ENCODE data around the gene FBXL22.

Gene FBXL22

GRCh38 chr15:63601704-63602185 is 4.6 kb downstream of the FBXL22 start:
- H3K4me3 ChIP-seq (ENCODE audit: control insufficient read depth, low read depth, low read length), result peak overlapping the region; percentile 53
- DNase-seq (ENCODE audit: low read depth), result no peak
- no peak for TF ChIP-seq CTCF (IDR thresholded peaks at IDR 0.05; ENCODE audit: control insufficient read depth, insufficient read depth, low read depth, low read length, missing control alignments)

- DNase-seq (ENCODE audit: low read depth), result no peak
- no peak overlapping the region for H3K4me3 ChIP-seq (ENCODE audit: control insufficient read depth, low read depth, low read length)
- TF ChIP-seq CTCF (IDR thresholded peaks at IDR 0.05; ENCODE audit: control insufficient read depth, insufficient read depth, low read depth, low read length, missing control alignments), result no peak
Measured at GRCh38 chr15:63602595-63602994, 5.4 kb downstream of the FBXL22 start.

- no peak overlapping the region for H3K4me3 ChIP-seq (ENCODE audit: control insufficient read depth, low read depth, low read length)
- DNase-seq (ENCODE audit: low read depth), result no peak
- no peak for TF ChIP-seq CTCF (IDR thresholded peaks at IDR 0.05; ENCODE audit: control insufficient read depth, insufficient read depth, low read depth, low read length, missing control alignments)
Measured at GRCh38 chr15:63603516-63603915, 6.3 kb downstream of the FBXL22 start.

GRCh38 chr15:63604281-63604680 is 7.1 kb downstream of the FBXL22 start:
- no peak for DNase-seq (ENCODE audit: low read depth)
- no peak for TF ChIP-seq CTCF (IDR thresholded peaks at IDR 0.05; ENCODE audit: control insufficient read depth, insufficient read depth, low read depth, low read length, missing control alignments)

GRCh38 chr15:63605036-63605435 is 7.8 kb downstream of the FBXL22 start:
- no peak overlapping the region for H3K4me3 ChIP-seq (ENCODE audit: control insufficient read depth, low read depth, low read length)
- no peak for DNase-seq (ENCODE audit: low read depth)
- TF ChIP-seq CTCF (IDR thresholded peaks at IDR 0.05; ENCODE audit: control insufficient read depth, insufficient read depth, low read depth, low read length, missing control alignments), result no peak

More at GRCh38 chr15:63604281-63604680, 7.1 kb downstream of the FBXL22 start:
- H3K4me3 ChIP-seq (ENCODE audit: control insufficient read depth, low read depth, low read length), result no peak overlapping the region

- DNase-seq (ENCODE audit: low read depth), result no peak
- no peak for TF ChIP-seq CTCF (IDR thresholded peaks at IDR 0.05; ENCODE audit: control insufficient read depth, insufficient read depth, low read depth, low read length, missing control alignments)
- no peak overlapping the region for H3K4me3 ChIP-seq (ENCODE audit: control insufficient read depth, low read depth, low read length)
Measured at GRCh38 chr15:63605816-63606215, 8.6 kb downstream of the FBXL22 start.

GRCh38 chr15:63606308-63606707 is 9.1 kb downstream of the FBXL22 start:
- DNase-seq (ENCODE audit: low read depth), result no peak
- no peak for TF ChIP-seq CTCF (IDR thresholded peaks at IDR 0.05; ENCODE audit: control insufficient read depth, insufficient read depth, low read depth, low read length, missing control alignments)
- no peak overlapping the region for H3K4me3 ChIP-seq (ENCODE audit: control insufficient read depth, low read depth, low read length)

Data from AG09309 (cell line).